ENCODE data around the gene PDCD1.

The PDCD1 gene

DNA sequence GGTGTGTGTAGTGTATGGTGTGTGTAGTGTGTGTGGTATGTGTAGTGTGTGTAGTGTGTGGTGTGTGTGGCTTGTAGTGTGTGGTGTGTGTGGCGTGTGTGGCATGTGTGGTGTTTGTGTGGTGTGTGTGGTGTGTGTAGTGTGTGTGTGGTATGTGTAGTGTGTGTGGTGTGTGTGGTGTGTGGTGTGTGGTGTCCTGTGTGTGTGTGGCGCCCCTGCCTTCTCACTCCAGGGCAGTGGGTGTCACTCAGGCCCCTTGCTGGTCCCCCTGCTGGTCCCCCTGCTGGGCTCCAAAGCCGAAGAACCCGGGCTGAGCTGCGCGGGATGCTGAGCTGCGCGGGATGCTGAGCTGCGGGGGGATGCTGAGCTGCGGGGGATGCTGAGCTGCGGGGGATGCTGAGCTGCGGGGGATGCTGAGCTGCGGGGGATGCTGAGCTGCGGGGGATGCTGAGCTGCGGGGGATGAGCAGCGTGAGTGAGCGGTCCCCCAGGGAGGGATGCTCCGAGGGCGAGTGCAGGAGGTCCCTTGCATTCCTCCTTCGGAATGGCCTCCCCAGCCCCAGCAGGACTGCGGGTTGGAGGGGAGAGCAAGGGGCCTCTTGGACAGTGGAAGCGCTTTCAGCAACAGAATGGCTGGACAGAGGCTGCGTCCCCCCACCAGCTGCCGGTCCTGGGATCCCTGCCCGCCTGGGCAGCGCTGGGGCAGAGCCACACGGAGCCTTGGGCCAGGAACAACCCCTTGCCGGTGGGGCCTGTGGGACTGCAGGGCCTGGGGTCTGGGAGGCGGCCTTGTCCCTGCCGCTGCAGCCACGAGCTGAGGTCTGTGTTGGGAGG is 7.5 kb upstream of the PDCD1 start:
- no peak for DNase-seq (ENCODE audit: low read depth, low spot score)

DNA sequence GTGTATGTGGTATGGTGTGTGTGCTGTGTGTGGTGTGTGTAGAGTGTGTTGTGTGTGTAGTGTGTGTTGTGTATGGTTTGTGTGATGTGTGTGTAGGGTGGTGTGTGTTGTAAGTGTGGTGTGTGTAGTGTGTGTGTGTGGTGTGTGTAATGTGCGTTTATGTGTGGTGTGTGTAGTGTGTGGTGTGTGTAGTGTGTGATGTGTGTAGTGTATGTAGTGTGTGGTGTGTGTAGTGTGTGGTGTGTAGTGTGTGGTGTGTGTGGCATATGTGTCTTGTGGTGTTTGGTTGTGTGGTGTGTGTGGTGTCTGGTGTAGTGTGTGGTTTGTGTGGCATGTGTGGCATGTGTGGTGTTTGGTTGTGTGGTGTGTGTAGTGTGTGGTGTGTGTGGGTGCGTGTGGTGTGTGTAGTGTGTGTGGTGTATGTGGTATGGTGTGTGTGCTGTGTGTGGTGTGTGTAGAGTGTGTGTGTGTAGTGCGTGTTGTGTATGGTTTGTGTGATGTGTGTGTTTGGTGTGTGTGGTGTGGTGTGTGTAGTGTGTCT is 6.8 kb upstream of the PDCD1 start:
- no peak for DNase-seq (ENCODE audit: low read depth, low spot score)

GRCh38 chr2:241864850-241865213 is 6.1 kb upstream of the PDCD1 start:
- DNase-seq (ENCODE audit: low read depth, low spot score) = no peak

GRCh38 chr2:241864168-241864849 is 5.6 kb upstream of the PDCD1 start:
- DNase-seq (ENCODE audit: low read depth, low spot score) = no peak

DNA sequence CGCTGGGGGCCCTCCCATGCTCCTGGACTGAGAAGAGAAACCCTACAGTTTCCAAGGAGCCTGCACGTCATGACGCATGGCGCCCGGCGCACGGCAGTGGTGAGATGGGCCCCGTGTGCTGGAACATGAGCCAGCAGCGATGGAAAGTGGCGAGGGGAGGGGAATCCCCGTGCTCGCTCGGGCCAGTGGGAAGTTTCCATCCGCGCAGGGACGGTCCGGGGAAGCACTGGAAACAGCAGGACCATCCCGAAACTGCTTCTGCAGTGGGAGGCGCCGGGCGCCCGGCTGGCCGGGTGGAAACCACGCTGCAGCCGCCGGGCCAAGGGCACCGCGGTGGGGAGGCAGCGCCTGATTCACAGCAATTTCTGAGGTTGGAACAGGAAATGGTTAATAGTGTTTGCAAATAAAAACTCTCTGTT is 4.9 kb upstream of the PDCD1 start:
- DNase-seq (ENCODE audit: low read depth, low spot score) = no peak

GRCh38 chr2:241862775-241863535 is 4.3 kb upstream of the PDCD1 start:
- no peak for DNase-seq (ENCODE audit: low read depth, low spot score)

DNA sequence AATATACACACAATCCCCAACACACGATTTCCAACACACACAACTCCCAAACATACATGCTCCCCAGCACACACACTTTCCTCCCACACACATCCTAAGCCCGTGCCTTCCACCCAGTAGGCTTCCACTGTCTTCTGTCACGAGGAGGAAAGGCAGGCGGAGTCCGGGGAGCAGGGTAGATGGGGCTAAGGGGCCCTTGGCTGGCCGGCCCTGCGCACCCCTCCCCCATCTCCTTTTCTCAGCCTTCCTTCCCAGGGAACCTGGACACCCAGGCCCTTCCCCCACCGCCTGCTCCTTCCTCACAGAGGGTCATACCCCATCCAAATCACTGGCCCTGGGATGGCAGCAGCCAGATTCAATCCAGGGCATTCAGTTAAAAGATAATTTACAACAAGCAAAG is 3.4 kb upstream of the PDCD1 start:
- no peak for DNase-seq (ENCODE audit: low read depth, low spot score)

DNA sequence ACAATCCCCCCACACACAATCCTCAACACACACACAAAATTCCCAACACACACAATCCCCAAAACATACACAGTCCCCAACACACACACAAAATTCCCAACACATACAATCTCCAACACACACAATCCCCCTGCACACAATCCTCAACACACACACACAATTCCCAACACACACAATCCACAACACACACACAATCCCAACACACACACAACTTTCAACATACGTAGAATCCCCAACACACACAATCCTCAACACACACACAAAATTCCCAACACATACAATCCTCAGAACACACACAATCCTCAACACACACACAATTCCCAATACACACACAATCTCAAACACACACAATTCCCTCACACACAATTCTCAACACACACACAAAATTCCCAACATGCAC is 2.6 kb upstream of the PDCD1 start:
- no peak for DNase-seq (ENCODE audit: low read depth, low spot score)

DNA sequence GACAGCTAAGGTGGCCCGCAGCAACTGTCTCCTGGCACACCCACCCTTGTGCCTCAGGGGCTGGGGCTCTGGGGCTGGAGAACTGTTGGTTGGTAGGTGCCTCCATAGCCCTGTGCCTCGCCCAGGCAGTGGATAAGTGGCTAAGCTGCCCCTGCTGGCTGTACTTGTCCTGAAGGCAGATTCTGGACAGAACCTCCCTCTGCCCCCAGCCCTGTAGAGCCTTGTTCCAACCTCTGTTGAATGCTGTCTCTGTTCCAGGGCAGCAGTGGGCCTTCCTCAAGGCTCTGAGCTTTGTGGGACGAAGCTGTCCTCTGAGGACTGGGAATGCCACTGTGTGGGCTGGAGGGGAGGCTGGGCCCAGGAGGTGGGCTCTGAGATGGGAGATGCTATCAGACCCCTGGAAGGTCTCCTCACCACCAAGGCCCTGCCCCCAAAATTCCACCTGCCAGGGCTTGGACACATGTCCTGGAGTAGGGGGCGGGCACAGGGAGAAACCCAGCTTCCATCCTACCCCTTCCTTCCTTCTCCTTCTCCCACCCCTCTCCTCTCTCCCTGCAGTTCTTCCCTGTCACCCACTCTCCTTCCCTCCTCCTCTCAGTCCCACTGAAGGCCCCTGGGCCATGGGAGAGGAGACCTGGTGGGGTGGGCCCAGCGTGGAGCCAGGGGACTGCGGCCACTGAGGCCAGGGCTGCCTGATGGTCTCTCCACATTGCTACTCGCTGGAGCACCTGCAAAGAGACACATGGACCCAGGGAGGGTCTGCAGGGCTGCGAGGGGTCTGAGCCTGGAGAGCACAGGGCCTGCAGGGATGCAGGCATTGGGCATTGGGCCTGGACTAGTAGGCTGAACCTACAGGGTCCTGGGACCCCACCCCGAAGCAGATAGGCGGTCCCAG is 1.7 kb upstream of the PDCD1 start:
- no peak for DNase-seq (ENCODE audit: low read depth, low spot score)

GRCh38 chr2:241859436-241860183 is 916 bp upstream of the PDCD1 start:
- no peak for DNase-seq (ENCODE audit: low read depth, low spot score)

GRCh38 chr2:241859017-241859435 is 332 bp upstream of the PDCD1 start:
- DNase-seq (ENCODE audit: low read depth, low spot score) = no peak

DNA sequence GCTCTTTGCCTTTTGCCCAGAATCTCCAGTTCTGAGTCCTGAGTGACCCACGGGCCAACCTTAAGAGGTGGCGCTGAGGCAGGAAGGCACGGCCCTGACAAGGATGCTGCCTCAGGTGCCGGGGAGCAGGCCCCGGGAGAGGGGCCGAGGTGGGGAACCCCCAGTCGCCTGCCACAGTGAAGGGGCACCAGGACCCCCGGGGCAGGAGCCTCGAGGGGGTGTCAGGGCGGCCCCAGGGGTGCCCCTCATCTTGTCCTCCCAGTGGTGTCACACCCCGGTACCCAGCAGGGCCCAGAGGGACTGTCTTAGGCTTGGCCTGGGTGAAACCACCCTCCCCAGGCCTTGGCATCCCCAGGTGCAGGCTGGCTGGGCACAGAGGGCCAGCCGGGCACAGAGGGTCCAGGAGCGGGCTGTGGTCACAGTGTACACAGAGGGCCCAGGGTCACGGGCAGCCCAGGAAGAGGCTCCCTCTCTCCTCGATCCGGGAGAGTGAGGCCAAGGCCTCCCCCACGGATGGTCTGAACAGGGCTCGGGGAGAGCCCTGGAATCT is 1.0 kb downstream of the PDCD1 start:
- DNase-seq (ENCODE audit: low read depth, low spot score) = no peak

GRCh38 chr2:241857041-241857541 is 1.6 kb downstream of the PDCD1 start:
- no peak for DNase-seq (ENCODE audit: low read depth, low spot score)

GRCh38 chr2:241855888-241856422 is 2.7 kb downstream of the PDCD1 start:
- DNase-seq (ENCODE audit: low read depth, low spot score) = no peak

DNA sequence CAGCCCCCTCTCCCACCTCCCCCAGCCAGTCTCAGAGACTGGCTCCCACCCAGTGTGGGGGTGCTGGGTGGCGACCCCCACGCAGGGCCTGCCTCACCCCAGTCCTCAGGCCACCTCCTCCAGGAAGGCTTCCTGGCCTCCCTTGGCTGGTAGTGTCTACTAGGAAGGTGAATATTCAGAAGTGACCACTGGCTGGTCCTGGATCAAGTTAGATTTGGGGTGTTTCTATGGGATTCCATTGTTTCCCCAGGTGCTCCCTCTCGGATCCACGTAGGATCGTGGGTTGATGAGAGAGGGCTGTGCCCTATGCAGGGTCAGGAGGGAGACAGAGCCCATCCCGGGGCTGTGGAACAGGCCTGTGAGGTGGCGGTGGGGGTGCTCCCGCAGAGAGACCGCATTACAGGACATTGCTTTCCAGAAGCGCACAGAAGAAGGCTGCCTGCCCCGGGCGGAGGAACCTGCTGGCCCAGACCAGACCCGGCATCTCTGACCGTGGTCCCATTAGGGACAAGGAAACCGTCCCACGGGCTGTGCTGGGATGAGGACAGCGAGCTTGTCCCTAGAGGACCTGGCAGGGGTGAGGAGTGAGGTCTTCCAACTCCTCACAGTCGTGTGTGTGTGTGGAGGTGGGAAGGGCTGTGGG is 3.3 kb downstream of the PDCD1 start:
- DNase-seq (ENCODE audit: low read depth, low spot score) = no peak

DNA sequence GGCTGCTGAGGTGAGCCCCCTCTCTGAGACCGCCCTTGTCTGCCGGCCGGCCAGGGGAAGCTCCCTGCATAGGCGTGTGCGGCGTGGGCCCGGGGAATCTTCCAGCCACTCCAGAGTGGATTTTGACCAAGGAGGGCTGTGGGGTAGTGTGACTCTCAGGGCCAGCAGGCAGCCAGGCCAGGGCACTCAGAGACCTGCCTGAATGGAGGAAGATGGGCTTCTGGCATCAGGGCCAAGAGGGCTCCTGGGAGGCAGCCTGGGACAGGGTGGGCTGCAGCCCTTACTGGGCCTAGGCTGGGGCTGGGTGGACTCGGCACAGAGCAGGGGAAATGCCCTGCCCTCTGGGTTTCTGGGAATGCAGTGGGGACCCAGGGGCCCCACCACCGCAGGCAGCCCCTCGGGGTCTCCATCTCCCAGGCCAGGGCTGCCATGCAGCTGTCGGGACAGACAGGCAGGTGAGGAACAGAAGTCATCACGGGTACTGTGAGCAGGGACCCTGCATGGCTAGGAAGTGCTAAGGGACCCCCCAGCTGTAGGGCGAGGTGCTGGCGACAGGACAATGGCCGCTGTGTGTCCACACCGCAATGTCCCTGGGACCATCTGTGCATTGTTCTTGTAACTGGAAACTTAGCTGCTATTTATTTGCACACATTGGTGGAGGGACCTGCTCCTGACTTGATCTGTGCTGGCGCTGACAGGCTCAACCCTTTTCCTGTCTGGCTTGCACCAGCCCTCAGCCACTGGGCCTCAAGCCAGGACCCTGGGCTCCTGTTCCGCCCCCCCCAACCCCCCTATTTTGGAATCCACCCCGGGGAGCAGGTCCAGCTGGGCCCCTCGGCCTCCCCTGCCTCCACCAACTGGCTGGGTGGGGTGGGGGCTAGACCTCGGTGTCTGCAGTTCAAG is 4.1 kb downstream of the PDCD1 start:
- DNase-seq (ENCODE audit: low read depth, low spot score) = no peak

- DNase-seq (ENCODE audit: low read depth, low spot score) = no peak
These were observed 4.9 kb downstream of the PDCD1 start for GRCh38 chr2:241853651-241854341.
